HepG2 (cell line): ENCODE measurements around the gene SDK1. TPM values are rescaled to one million over a fixed set of nuclear protein-coding genes. Genes with fewer than 3 reads are reported as not detected.

ENCODE experiments used
- CBX1 ChIP-seq: IDR thresholded peaks from one replicate; pipeline ENCODE4 v1.6.1; 2016; ENCODE audit warnings: antibody characterized with exemption, low read depth
- CEBPG ChIP-seq: IDR thresholded peaks from 2 replicates; pipeline ENCODE4 v1.6.1; 2016
- FUBP1 ChIP-seq: sonication (generic); formaldehyde crosslinking; IDR thresholded peaks from 2 replicates; pipeline ENCODE4 v1.5.1; 2020; ENCODE audit warnings: missing genetic modification reagents, mild to moderate bottlenecking, borderline replicate concordance
- HNRNPLL ChIP-seq: fragments of 200-400 bp; formaldehyde crosslinking; IDR thresholded peaks from 2 replicates; pipeline ENCODE4 v1.6.1; 2017; ENCODE audit warnings: mild to moderate bottlenecking, low read depth, low read length; ENCODE audit not compliant: poor library complexity, severe bottlenecking
- MIER3 ChIP-seq: IDR thresholded peaks from 2 replicates; pipeline ENCODE4 v1.6.1; 2016; ENCODE audit warnings: missing compliant biosample characterization, borderline replicate concordance
- NFAT5 ChIP-seq: sonication (generic); formaldehyde crosslinking; IDR thresholded peaks from 2 replicates; pipeline ENCODE4 v1.4.0; 2020; ENCODE audit warnings: missing genetic modification reagents
- NKX3-1 ChIP-seq: sonication (generic); formaldehyde crosslinking; IDR thresholded peaks from 2 replicates; pipeline ENCODE4 v1.5.0; 2020; ENCODE audit warnings: missing genetic modification reagents
- PAX8 ChIP-seq: sonication (generic); formaldehyde crosslinking; IDR thresholded peaks from 2 replicates; pipeline ENCODE4 v1.8.0; 2022; ENCODE audit warnings: mild to moderate bottlenecking, missing genetic modification reagents, borderline replicate concordance
- PAXIP1 ChIP-seq: sonication (generic); formaldehyde crosslinking; conservative IDR thresholded peaks from 2 replicates; pipeline ENCODE4 v1.4.0; 2020; ENCODE audit warnings: mild to moderate bottlenecking, missing genetic modification reagents, moderate library complexity
- SNAPC2 ChIP-seq: sonication (generic); formaldehyde crosslinking; IDR thresholded peaks from 2 replicates; pipeline ENCODE4 v1.8.1; 2022; ENCODE audit warnings: mild to moderate bottlenecking, missing genetic modification reagents
- TFAP4 ChIP-seq: sonication (generic); IDR thresholded peaks from 2 replicates; pipeline ENCODE4 v1.6.1; 2016; ENCODE audit warnings: low read depth, borderline replicate concordance
- ZNF20 ChIP-seq: sonication (generic); formaldehyde crosslinking; IDR thresholded peaks from 2 replicates; pipeline ENCODE4 v1.4.0; 2020; ENCODE audit warnings: mild to moderate bottlenecking, moderate library complexity, missing genetic modification reagents
- ZNF430 ChIP-seq: sonication (generic); formaldehyde crosslinking; IDR thresholded peaks from 2 replicates; pipeline ENCODE4 v1.9.0; 2021; ENCODE audit warnings: mild to moderate bottlenecking, missing genetic modification reagents
- ZXDC ChIP-seq: sonication (generic); formaldehyde crosslinking; IDR thresholded peaks from 2 replicates; pipeline ENCODE4 v1.5.0; 2020; ENCODE audit warnings: mild to moderate bottlenecking, missing genetic modification reagents
- polyA plus RNA-seq, 8 experiments: library from polyadenylated mRNA; depleted of rRNA in 3 of 8; stranded (reverse) in 7 of 8; unstranded in 1 of 8; fragments of >200 nt; fragmentation: Illumina TruSeq in 4 of 8; extraction: Trizol in 4 of 8; gene quantifications; 2 replicates each; pipeline versions ENCODE4 v1.2.1 to v1.2.3, GENCODE V29; 2011 to 2016; ENCODE audit warnings: low read depth in 4 of 8, missing spikeins in 1 of 8, mixed read lengths in 1 of 8; ENCODE audit not compliant: insufficient read depth in 1 of 8
- total RNA-seq, 5 experiments: library from RNA; depleted of rRNA; stranded (reverse); fragments of >200 nt; fragmentation: Illumina TruSeq; extraction: Trizol; gene quantifications; 2 replicates each; pipeline ENCODE4 v1.2.3, GENCODE V29; 2016; ENCODE audit warnings: low read depth in 1 of 5

Gene SDK1
- total and polyA plus RNA-seq, 2 of the 13 experiments (the other 11 are each of a cell fraction or from before 2014, with no cell fraction given) = 0.35 to 2.4 TPM

- TF ChIP-seq CBX1 (peak; percentile 26), PAXIP1 (CRISPR knock-in tag) (peak; percentile 89), SNAPC2 (CRISPR knock-in tag) (peak; percentile 44; the same call in 1 of the 2 replicates), FUBP1 (CRISPR knock-in tag) (no peak), NFAT5 (CRISPR knock-in tag) (no peak), MIER3 (no peak), ZXDC (CRISPR knock-in tag) (no peak), NKX3-1 (CRISPR knock-in tag) (no peak), HNRNPLL (no peak), ZNF20 (CRISPR knock-in tag) (no peak), ZNF430 (CRISPR knock-in tag) (peak; percentile 44; the same call in 1 of the 2 replicates), CEBPG (CRISPR knock-in tag) (no peak), PAX8 (CRISPR knock-in tag) (no peak), TFAP4 (peak; percentile 52; the same call in 1 of the 2 replicates)
Observed at GRCh38 chr7:4006687-4007086, 705.6 kb downstream of the SDK1 start (continued).
